Upper lobe of left lung (tissue), 4 donors: ENCODE results near the gene FAM240A.

Source experiments
- EP300 ChIP-seq, 4 donors: sonication (generic); formaldehyde crosslinking; IDR thresholded peaks; one replicate each; pipeline ENCODE4 v1.5.1; 2017; ENCODE audit warnings: antibody characterized with exemption in 4 of 4, control low read depth in 2 of 4
- TF ChIP-seq, protein P1 (sequence below), 6 experiments: fragments of 450-650 bp in 4 of 6; fragments of 200-600 bp in 2 of 6; sonication (generic) in 2 of 6; IDR thresholded peaks; one replicate each; pipeline ENCODE4 v1.5.1; 2016 to 2019; ENCODE audit warnings: antibody characterized with exemption in 6 of 6

DNA sequence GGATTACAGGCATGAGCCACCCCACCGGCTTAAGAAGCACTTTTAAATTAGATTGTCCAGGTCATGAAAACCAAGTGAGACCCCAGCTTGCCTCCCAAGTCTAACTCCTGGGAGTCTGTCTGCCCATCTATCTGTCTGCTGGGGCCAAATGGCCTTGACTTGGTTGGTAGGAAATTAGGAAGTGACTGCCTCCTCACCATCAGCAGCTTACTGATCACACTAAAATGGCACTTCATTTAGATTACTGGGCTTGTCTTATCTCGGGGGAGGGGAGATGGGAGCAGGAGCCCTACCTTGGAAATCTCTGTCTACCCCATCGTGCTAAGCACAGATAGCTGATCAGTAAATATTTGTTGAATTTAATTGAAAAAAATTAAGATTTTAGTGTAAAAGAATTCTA is 40.6 kb upstream of the FAM240A start:
- TF ChIP-seq, protein P1, sequence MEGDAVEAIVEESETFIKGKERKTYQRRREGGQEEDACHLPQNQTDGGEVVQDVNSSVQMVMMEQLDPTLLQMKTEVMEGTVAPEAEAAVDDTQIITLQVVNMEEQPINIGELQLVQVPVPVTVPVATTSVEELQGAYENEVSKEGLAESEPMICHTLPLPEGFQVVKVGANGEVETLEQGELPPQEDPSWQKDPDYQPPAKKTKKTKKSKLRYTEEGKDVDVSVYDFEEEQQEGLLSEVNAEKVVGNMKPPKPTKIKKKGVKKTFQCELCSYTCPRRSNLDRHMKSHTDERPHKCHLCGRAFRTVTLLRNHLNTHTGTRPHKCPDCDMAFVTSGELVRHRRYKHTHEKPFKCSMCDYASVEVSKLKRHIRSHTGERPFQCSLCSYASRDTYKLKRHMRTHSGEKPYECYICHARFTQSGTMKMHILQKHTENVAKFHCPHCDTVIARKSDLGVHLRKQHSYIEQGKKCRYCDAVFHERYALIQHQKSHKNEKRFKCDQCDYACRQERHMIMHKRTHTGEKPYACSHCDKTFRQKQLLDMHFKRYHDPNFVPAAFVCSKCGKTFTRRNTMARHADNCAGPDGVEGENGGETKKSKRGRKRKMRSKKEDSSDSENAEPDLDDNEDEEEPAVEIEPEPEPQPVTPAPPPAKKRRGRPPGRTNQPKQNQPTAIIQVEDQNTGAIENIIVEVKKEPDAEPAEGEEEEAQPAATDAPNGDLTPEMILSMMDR (IDR thresholded peaks at IDR 0.05) = no peak
- no peak for TF ChIP-seq EP300 (IDR thresholded peaks at IDR 0.05)
